GM18502 (cell line): ENCODE results near the gene STRBP.
A peak's percentile ranks its signal among the peaks of the same experiment; 100 is the strongest.
"Not testable (repeated sequence)": the region's sequence is repeated elsewhere in the genome, so short reads cannot be mapped to it uniquely, and the experiment has no call there.

Experiments used
- ATAC-seq: cut with Tn5 transposase; IDR thresholded peaks from one replicate; pipeline ENCODE4 v1.9.1; 2021; ENCODE audit warnings: mild to moderate bottlenecking; ENCODE audit not compliant: unreplicated experiment, poor library complexity

STRBP gene

DNA sequence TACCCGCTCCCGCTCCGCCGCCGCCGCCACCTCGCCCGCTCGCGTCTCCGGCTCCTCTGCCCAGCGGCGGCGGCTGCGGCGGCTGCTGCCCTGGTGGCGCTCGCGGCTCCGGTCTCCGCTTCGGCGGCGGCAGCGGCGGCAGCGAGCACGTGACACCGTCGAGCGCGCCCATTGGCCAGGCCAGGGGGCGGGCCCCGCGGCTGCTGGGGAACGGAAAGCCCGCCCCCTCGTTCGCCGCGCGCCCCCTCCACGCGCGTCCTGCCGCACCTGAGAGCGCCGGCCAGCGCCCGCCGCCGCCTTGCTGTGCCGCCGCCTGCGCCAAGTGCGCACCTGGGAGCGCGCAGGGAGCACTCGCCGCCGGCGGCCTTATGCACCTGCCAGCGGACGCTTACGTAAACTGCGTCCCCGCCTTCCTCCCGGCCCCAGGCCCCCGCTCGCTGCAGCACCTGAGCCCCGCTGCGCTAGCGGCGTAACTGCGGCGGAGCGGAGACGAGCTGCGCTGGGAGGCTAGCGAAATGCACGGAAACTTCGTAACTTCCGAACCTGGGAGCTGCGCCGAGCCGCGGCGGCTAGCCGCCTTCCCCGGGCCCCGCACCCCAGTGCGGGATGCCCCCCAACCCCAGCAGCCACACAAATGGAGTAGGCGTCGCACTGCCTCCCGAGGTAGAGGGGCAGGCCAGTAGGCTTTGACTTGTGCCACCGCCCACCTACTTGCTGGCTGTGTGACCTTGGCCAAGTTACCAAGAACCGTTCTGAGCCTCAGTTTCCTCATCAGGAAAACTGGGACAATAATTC is at the start of gene STRBP:
Gene STRBP (minus strand): TSS at position 122 of the 795 bp plus-strand sequence. CDS start 84,452 bp downstream, outside the sequence.
- ATAC-seq = peak; percentile 88

DNA sequence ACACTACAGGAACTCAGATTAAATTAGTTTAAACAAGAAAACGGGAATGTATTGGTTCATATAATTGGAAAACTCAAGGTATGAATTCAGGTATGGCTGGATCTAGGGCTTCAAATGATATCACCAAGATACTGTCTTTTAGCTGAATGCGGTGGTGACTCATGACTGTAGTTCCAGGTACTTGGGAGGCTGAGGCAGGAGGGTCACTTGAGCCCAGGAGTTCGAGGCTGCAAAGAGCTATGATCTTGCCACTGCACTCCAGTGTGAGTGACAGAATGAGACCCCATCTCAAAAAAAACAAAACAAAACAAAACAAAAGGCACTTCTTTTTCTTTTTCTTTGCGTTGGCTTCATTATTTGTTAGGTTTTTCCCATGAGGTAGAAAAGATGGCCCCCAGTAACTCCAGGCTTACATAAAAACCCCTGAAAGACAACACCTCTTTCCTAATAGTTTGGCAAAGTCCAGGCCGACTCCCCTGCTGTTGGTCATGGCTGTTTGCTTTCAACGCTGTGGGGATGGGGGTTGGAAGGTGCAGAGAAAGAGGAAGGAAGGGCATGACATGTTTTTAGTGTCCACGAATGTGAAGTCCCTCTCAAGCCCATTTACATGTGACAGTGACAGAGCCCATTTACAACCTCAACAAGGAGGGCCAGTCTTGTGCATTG is 47.8 kb upstream of the STRBP start:
- no peak for ATAC-seq

DNA sequence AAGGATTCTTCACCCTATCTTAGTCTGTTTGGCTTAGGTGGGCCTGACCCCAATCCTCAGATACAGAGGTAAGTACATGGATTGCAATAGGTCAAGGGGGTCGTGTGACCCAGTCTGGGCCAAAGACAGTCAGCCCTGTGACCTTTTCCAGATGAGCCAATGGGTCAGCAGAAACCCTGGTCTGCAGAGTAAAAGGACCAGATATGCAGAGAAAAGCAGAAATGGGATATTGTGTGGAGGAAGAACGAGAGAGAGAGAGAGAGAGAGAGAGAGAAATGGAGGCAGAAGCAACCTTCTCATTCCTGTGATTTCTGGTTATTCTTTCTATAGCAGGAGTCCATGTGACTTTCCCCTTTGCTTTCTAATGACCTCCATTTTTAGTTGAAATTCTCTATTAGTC is 47.2 kb upstream of the STRBP start:
- ATAC-seq = no peak

DNA sequence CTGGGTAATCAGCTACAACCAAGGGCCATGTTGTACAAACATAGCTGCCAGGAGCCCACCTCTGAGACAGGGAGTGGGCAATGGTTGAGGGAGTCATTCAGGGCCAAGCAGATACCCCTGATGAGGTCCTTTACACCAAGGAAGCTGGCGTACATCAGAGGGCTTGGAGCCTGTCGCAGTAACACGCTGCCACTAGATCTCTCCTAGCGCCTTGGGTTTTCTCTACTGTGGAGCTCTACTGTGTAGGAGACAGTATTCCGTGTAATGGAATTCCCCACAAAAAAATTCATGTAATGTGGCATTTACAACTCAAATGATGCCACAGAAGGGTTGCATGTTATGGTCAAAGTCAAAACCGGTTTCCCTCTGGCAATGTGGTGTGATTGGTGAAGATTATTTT is 46.2 kb upstream of the STRBP start:
- no peak for ATAC-seq

DNA sequence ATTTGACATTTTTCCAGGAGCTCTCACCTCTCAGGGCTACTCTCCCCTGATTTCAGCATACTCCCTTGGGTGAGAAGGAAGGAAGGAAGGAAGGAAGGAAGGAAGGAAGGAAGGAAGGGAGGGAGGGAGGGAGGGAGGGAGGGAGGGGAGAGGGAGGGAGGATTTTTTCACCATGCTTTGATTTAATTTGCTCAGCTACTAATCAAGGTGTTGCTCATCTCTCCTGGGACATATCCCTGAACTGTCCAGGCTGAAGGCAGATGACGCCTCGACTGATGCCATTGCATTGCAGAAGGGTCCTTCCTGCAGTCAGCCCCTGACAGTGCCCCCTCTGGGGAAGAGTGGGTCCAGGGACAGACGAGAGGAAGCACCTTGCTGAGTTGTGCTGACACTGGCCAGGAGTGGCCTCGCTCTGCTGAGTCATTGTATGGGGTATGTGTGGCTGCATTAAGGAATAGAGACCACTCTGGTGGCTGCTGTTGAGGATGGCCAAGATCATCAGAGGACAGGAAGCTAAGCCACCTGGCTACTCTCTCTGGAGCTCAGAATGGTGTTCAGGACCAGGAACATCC is 44.0 kb upstream of the STRBP start:
- no peak for ATAC-seq

DNA sequence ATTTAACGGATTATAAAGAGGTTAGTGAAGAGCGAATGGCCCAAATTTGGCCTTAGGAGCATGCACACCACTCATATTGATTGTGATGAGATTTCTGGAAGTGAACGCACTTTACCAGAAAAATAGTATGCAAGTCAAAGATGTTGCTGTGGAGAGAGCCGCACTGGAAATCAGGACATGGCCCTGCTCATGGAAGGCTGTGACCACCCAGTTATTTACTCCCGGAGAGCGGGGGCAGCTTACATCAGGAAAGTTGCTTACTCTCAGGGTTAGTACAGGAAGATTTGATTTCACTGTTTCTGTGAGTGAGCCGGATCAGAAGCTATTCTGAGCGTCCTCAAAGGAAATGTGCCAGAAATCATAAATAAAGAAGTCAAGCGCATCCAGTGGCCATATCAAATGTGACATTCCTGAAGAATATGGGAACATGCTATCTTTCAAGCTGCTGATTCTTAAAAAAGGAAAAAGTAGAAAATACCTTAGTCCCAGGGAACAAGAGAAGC is 42.9 kb upstream of the STRBP start:
- ATAC-seq = no peak

DNA sequence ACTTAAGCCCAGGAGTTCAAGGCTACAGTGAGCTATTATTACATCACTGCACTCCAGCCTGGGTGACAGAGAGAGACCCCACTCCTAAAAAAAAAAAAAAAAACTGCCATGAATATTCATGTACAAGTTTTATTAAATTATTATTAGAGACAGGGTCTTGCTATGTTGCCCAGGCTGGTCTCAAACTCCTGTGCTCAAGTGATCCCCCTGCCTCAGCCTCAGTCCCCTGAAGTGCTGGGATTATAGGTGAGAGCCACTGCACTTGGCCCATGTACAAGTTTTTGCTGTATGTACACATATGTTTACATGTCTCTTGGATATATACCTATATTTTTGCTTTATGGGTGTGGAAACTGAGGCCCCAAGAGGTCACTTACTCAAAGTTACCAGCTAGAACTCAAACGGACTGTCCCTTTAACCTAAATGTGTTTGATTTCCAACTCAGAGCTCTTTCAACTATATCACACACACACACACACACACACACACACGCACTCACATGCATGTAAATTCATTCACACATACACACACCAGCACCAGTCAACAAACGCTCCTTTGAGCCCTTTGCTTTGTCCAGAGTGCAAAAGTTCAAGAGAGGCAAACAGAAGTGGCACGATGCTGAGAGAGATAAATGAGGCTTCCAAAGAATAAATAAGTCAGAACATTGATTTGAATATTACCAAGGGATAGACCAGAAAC is 42.3 kb upstream of the STRBP start:
- no peak for ATAC-seq

DNA sequence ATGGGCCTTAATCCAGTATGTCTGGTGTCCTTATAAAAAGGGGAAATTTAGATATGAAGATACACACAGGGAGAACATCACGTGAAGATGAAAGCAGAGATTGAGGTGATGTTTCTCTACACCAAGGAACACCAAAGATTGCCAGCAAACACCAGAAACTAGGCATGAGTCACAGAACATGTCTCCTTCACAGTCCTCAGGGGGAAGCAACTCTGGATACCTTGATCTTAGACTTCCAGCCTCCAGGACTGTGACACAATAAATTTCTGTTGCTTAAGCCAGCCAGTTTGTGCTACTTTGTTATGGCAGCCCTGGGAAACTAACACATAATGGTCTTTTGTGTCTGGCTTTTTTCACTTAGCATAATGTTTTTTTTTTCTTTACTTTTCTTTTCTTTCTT is 41.2 kb upstream of the STRBP start:
- no peak for ATAC-seq

DNA sequence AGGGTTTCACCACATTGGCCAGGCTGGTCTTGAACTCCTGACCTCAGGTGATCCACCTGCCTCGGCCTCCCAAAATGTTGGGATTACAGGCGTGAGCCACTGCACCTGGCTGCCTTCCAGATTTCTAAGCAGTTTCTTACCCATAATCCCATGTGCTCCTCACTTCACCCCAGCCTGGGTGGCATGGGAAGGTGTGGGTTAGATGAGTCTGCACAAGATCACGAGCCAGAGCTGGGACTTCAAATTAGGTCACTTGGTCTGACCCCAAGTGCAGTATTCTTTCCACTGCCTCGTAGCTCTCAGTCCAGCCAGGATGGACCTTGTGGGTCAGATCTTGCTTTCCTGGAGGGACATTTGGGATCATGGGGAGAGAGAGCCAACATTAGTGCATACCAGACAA is 37.5 kb upstream of the STRBP start:
- no peak for ATAC-seq

DNA sequence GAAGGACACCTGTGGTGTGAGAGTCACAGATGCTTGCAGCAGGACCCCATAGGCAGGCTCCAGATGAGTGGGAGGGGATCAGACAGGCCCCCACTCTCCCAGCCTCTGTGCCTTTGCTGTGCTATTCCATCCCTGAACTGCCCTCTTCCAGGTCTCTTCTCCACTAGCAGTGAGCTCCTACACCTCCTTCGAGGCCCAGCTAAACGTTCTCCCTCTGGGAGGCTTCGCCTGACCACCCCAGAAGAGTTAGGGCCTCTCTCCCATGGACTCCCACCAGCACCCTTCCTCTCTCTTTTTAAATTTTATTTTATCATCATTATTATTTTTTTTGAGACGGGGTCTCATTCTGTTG is 35.9 kb upstream of the STRBP start:
- ATAC-seq = no peak

DNA sequence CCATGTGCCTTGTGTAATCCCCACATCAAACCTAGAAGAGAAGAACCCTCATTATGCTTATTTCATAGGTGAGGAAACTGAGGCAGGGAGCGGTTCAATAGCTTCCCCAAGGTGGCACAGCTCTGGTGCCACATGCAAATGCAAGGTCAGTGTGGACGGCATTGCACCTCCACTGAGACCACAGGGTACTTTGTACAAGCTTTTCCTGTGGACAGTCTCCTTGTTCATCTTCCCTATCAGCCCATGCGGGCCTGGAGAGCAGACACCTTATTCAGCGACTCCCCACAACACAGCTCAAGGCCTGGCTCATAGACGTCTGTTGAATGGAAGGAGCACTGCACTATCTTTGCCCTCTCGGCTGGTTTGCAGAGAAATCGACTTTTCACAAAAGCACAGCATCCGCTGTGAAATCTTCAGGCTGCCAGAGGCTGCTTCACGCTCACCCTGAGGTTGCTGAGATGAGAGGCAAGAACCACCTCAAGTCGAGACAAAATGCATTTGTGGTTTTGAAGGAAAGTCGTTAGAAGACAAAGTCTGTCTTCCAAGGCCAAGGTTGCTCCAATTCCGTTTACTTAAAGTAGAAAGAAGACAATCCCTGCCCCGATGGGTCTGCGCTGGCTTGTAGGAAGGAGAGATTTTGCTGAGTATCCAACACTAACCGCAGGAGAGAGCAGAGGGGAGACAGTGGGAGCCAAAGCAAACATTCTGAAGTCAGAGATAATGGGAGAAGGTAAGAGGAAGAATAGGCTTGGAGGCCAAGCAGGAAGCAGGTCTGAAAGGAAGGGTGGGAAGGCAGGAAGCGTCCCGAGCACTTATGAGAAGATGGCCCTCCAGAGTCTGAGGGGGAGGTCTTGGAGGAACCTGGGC is 34.2 kb upstream of the STRBP start:
- no peak for ATAC-seq

DNA sequence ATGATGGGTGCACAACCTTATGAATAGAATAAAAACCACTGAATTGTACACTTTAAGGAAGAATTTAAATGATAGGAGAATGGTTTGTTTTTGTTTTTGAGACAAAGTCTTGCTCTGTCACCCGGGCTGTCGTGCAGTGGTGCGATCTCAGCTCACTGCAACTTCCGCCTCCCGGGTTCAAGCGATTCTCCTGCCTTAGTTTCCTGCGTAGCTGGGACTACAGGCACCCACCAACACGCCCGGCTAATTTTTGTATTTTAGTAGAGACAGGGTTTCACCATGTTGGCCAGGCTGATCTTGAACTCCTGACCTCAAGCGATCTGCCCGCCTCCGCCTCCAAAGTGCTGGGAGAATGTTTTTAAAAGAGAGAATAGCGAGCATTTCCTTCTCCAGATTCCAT is 33.5 kb upstream of the STRBP start:
- ATAC-seq = not testable (repeated sequence)

DNA sequence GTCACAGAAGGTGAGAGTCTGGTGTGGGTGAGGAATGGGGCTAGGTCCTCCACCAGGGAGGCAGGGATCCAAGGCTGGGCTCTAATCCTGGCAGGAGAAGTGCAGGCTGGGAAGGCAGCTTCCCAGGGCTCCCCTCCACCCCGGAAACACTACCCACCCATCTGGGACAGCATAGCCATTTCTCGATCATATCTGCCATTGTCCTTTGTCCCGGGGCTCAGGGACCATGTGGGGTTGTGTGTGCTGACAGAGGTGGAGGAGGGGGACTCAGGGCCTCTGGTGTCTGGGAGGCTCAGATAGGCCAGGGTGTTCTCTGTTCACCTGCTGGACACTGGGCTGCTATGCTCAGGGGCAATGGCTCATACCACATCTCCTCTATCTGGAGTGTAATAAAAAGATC is 32.2 kb upstream of the STRBP start:
- no peak for ATAC-seq

DNA sequence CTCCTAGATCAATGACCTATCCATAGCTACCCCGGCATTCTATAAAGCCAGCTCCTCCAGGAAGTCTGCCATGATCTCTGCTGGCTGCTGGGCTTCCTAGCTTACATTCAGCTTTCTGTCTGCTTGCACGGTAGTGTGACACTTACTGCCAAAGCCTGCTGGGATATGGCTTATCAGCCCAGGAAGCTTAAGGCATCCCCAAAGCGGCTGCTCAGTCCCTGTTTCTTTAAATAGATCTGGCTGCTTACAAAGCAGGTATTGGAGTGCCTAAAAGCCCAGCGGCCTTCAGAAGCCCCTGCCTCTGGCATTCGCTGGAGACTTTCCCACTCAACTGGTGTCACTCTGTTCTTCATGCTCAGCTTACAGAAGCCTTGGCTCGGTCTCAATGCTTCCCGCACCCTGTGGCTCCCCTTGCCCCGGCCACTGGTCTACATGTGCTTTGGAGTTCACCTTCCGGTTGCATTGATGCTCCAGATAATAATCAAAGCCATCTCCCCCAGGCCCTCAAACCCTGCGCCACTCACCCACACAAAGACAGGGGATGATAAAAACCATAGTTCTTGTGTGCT is 31.3 kb upstream of the STRBP start:
- ATAC-seq = no peak

DNA sequence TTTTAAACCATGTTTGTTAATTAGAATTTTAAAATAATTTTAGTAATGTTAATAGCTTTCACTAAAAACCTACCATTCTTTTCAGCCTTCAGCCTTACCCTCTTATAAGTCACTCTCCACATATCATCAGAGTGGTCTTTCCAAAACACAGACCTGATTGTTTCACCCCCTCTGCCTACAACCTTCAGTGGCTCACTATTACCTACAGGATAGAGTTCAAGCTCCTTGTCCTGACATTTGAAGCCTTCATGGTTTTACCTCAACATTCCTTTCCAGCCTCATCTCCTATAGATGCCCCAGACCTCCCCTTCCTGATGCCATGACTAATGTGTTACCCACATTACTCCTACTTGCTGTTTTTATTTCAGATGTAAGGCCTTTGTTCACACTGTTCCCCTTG is 27.8 kb upstream of the STRBP start:
- no peak for ATAC-seq

DNA sequence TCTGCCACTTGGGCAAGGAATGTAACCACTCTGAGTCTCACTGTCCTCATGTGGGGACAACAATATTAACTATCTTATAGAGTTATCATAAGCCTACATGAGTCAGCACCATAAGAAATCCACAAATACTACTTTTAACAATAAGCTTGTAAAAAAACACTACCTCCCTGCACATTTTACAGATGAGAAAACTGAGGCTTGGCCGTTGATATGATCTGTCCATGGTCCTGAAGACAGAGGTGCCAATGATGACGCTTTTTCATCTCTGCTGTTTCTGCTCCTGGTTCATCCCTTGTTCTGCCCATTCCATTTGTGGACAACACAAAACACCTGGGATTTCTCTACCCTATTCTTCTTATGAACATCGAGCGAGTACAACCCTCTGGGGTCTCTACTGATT is 23.4 kb upstream of the STRBP start:
- ATAC-seq = no peak

DNA sequence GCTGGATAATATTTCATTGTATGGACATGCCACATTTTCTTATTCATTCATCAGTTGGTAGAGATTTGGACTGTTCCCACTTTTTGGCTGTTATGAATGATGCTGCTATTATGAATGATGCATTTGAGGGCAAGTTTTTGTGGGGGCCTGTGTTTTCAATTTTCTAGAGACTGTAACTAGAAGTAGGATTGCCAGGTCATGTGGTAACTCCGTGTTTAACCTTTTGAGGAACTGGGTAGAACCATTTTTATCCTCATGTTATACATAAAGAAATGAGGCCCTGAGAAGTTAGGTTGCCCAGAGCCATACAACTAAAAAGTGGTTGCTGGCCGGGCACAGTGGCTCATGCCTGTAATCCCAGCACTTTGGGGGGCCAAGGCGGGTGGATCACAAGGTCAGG is 22.4 kb upstream of the STRBP start:
- no peak for ATAC-seq

DNA sequence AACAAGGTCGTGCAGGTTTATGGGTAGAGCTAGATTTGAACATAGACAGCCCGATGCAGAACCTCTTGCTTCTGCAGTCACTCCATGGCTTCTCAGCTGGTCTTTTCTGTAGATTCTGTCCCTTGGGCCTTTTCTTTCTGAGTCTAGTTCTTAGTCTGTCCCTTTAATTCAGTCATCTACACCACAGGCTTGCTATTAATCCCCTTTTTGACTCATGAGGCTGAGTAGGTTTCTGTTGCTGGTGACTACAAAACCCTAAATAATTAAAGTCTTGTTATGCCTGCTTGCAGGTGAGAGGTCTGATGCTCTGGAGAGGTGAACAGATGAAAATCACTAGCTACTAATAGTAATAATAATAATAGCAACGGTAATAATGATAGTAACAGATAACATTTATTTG is 19.3 kb upstream of the STRBP start:
- ATAC-seq = no peak

DNA sequence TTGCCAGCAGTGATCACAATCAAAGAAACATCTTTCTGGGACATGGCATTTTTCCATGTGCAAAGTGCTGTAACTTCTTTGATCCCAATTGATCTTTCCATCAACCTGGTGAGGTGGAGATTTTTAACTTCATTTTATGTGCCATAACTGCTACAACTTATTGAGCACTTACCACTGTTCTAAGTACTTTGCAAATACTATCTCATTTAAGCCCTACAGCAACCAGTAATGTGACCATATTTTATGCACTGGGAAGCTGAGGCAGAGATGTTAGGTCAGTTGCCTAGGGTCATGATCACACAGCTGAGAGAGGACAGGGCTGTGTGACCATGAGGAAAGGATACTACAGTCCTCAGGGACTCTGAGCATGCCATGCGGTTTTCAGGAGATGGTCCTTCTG is 17.9 kb upstream of the STRBP start:
- no peak for ATAC-seq

DNA sequence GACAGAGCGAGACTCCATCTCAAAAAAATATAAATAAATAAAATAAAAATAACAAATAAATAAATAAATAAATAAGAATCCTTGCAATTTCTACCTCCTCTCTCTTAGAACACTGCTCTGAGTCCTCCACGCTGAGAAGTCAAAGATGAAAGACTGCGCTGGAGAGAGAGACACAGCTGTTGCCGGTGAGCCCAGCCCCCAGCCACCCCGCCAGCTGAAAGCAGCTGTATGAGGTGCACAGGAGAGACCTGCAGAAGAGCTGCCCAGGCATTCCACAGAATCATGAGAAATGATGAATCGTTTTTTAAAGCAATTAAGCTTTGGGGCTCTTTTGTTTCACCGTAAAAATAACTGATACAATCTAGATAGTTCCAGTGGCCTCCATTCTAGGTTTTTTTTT is 16.3 kb upstream of the STRBP start:
- no peak for ATAC-seq
